Hematopoietic multipotent progenitor cell treated with erythropoietin and hydrocortisone succinate and interleukin-3 and kit ligand, for 17 days (in vitro differentiated cells): ENCODE measurements around the gene GABPA.
"Not testable (repeated sequence)": the region's sequence is repeated elsewhere in the genome, so short reads cannot be mapped to it uniquely, and the experiment has no call there.

Source experiments
- DNase-seq: peaks from one replicate; pipeline ENCODE4 v3.0.0-alpha.2; 2015; ENCODE audit warnings: low spot score

Gene GABPA

DNA sequence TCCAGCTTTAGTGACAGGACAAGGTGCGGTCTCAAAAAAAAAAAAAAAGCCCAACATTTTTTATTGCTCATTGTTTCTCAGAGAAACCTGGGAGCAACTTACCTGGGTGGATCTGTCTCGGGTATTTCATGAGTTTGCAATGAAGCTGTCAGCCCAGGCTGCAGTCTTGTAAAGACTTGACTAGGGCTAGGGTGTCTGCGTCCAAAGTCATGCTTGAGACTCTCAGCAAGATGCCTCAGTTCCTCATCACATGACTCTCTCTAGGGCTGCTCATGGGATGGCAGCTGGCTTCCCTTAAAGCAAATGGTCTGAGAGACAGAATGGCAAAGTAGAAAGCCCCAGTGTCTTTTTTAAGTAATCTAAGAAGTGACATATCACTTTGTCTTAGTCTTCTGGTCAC, 8.1 kb downstream of the GABPA start:
- no peak for DNase-seq

DNA sequence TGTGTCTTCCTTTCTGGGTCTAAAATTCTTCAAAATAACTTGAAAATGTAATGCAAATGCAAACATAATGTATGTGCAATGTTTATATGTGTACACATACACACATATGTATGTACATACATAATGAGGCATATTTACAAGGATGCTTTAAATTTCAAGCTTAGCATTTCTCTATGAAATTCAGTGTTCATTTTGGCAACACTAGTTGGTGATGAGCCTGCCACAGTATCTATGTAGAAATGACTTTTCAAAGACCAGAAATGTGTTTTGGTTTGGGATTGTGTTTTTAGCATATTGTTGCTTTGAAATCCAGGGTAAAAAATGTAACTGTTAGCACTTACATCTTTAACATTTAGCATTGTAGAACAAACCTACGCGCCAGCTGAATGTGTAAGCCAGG, 10.1 kb downstream of the GABPA start:
- no peak for DNase-seq

- no peak for DNase-seq
Measured at GRCh38 chr21:25750085-25750484, 15.3 kb downstream of the GABPA start.

GRCh38 chr21:25752416-25752815, 17.6 kb downstream of the GABPA start:
- DNase-seq, result no peak

- DNase-seq, result no peak
Measured at GRCh38 chr21:25756190-25756932, 21.6 kb downstream of the GABPA start.

DNA sequence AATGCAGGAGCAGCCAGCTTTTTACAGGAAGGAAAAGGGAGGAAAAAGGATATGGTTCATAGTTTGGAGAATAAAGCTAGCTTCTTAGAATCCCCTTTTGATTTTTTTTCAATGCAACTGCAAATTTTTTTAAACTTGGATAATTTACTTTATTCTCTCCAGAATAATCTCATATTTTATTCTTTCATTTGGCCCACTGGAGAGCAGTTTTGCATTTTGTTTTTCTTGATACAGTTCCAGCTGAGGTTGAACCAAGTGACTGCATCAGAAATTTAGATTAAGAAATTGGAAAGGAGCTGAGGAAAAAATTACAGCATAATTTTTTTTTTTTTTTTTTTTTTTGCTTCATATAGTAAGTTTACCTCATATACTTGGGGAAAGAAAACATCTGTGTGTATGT, 22.8 kb downstream of the GABPA start:
- DNase-seq, result no peak

DNA sequence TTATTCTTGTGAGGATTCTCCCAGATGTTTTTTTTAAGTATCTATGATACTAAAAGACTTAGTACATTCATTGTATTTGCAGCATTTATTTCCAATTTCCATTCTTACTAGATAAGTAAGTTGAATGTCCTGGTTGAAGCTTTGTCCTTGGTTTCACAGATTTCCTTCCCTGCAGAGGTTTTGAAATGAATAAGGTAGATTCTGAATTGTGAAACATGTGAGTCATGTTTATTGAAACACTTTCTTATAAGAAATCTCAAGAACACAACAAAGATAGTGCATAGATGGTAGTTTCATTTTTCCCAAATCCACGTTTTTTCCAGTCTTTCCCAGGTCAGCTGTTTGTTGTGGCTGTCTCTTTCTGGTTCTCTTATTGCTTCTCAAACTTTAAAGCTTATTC, 24.8 kb downstream of the GABPA start:
- DNase-seq, result no peak

GRCh38 chr21:25760061-25760460, 25.3 kb downstream of the GABPA start:
- DNase-seq, result no peak

- no peak for DNase-seq
Measured at GRCh38 chr21:25760677-25761076, 25.9 kb downstream of the GABPA start.

GRCh38 chr21:25764065-25764464, 29.3 kb downstream of the GABPA start:
- no peak for DNase-seq

GRCh38 chr21:25767921-25768320, 33.1 kb downstream of the GABPA start:
- no peak for DNase-seq

GRCh38 chr21:25772686-25773085, 37.9 kb downstream of the GABPA start:
- DNase-seq, result no peak

DNA sequence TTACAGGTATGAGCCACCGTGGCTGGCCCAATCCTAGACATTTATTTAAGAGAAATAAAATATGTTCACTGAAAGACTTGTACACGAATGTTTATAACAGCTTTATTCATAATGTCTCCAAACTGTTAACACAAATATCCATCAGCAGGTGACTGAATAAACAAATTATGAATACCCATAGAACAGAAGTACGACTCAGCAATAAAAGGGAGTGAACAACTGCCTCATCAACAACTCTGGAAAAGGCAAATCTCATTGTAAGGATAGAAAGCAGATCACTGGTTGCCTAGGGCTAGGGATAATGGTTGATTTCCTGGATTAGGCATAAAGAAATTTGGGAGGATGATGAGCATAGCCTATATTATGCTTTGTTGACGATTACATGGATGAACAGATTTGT, 41.7 kb downstream of the GABPA start:
- DNase-seq, result no peak

- not testable (repeated sequence) for DNase-seq
Measured at GRCh38 chr21:25778126-25778875, 43.5 kb downstream of the GABPA start.

GRCh38 chr21:25788677-25789076, 53.9 kb downstream of the GABPA start:
- no peak for DNase-seq

DNA sequence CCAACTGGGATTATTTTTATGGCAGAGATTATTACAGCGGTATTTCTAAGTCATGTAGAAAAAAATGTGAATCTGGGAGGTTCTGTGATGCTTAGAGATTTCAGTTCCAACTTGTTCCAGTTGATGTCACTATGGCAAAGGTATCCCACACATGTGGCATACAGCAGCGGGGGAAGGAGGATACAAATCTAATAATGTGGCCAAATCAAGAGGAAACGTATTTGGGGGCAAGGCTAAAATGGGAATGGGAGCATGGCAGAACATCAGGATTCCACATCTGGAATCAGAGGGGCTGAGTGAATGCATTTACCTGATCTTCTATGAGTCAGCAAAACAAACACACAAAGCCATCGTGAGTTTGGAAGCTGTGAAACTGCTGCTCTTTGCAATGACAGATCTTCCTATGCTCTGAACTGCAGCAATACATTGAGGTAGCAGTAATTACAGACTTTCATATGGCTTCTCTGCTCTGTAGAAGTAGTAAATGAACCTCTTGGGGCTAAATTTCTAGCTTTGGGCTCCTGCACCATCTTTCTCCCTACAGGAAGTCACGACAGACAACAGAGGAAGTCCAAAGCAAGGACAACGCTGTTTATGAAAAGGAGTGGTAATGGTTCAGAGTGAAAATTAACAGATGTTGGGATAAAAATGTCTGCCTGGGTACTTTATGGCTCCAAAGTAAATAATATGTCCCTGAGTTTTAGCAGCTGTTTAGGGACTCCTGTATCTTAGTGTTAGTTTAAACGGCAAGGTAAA, 55.5 kb downstream of the GABPA start:
- no peak for DNase-seq

- DNase-seq, result no peak
Measured at GRCh38 chr21:25790878-25791204, 56.1 kb downstream of the GABPA start.

DNA sequence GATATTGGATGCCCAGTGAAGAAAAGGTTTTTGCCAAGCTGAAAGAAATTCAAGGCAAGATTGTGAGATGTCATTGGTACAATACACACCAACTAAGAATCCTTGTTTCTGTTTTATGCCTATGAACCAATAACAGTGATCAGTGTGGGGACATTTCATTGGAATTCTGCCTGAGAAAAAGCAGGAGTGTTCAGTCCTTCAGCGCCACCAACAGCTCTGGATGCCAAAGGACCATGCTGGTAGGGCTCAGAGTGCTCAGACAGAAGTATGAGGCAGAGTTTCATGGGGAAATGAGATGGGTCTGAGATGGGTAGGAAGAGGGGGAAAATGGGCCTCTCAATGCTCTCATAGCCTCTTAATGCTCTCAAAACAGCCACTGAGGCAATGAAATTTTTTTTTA, 56.5 kb downstream of the GABPA start:
- no peak for DNase-seq

DNA sequence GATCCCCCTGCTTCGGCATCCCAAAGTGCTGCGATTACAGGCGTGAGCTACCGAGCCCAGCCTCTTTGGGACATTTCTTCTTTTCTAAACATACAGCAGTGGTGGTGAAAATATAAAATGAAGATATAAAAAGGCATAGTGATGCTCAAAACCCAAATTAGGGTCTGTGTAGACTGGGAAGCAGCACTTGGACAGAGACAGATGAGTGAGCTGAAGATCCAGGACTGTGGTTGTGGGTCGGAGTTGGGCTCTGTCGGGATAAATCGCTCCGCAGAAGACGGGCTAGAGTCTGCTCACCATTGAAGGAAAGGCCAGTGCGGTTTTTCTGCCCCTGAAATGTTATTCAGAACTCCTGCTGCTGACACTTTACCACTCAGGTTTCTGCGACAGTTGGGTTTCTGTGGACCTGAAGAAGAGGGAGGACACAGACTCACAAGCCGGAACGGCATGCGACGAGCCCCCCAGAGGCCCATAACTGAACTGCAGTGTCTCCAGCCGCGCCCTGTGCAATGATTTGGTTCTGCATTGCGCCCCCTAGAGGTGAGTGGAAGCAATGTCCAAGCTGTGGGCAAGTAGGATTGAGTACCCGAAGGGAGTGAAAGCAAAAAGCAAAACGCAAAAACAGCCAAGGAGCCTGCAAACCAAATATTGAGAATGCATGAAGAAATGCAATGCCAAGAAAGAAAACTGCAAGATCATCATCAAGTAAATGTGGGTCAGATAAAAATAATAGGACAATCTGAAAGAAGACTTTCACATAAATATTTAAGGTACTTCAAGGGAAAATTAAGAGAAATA, 66.6 kb downstream of the GABPA start:
- peak; percentile 82 for DNase-seq

- no peak for DNase-seq
Measured at GRCh38 chr21:25806060-25806459, 71.3 kb downstream of the GABPA start.

GRCh38 chr21:25807191-25807590, 72.4 kb downstream of the GABPA start:
- no peak for DNase-seq

DNA sequence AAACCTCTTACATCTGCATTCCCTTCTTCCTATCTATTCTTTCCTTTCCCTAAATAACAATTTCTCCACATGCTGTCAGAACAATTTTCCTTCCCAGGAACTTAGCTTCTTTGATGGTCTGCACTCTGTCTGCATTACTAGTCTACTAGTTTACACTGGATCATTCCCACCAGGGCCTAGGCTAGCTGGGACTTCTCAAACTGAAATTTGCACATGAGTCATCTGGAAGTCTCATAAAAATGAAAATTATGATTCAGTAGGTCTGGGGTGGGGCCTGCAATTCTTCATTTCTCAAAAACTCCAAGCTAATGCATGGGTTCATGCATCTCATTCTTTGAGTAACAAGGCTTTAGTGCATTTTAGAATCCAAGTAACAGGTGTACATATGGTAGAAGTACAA, 74.2 kb downstream of the GABPA start:
- DNase-seq, result no peak
